H7 (cell line): ENCODE data around the gene PLXNC1. TPM values are rescaled to one million over a fixed set of nuclear protein-coding genes. Genes with fewer than 3 reads are reported as not detected.
A peak's percentile ranks its signal among the peaks of the same experiment; 100 is the strongest.

Experiments
- DNase-seq: peaks from one replicate; pipeline ENCODE4 v3.0.0; 2012
- H3K27me3 ChIP-seq: 2 replicates; pipeline ENCODE4 v1.6.0; 2011; ENCODE audit warnings: mild to moderate bottlenecking, low read length; ENCODE audit not compliant: control insufficient read depth, insufficient read depth
- H3K36me3 ChIP-seq: replicated peaks from 2 replicates; pipeline ENCODE4 v1.5.1; 2011; ENCODE audit warnings: low read length; ENCODE audit not compliant: control insufficient read depth, insufficient read depth
- H3K4me3 ChIP-seq: 2 replicates; pipeline ENCODE4 v1.5.1; 2011; ENCODE audit warnings: low read depth, mild to moderate bottlenecking, control low read depth, low read length, moderate library complexity; ENCODE audit not compliant: insufficient read depth
- total RNA-seq: library from RNA; depleted of rRNA; stranded (reverse); fragments of >200 nt; shearing (Covaris generic); gene quantifications from 2 replicates; pipeline ENCODE4 v1.2.3, GENCODE V29; 2014

The PLXNC1 gene
- total RNA-seq, 1 experiment from 2014 or later = 1.2 TPM

DNA sequence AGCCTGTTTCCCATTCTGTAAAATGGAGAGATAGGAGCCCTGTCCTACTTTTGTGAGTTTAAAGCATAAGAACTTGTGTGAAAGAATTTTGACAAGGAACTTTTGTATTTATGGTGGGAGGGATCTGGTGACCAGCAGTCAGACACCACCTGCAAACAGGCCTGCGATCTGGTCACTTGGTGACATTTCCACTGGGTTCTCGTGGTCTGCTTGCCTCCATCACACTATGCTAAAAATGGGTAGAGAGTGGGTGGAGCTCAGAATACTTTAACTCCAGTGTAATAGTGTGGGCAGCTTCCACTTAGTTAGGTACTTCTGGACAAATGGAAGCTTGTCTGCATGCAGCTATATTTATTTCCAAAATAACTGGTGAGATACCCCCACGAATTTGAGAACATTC is 26.5 kb upstream of the PLXNC1 start:
- H3K4me3 ChIP-seq = no peak overlapping the region
- H3K36me3 ChIP-seq = no peaks in the 10 kb centered on the region
- H3K27me3 ChIP-seq = no peaks in the 10 kb centered on the region
- DNase-seq = no peak

DNA sequence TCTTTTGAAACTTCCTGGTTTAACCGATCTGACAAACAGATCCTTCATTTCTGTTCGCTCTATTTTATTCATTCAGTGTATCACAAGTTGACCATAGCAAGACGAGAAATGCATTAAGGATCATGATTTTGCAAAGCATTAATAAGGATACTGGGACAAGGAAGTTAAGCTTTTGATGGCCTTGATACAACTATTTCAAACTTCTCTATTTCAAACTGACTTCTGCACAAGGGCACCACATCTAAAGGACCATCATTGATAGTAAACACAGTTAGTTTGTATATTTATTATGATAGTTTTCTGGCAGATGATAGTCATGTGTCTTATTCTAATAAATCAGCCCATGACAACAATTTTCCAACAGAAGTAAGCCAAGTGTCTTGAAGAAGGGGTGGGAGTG is 25.8 kb upstream of the PLXNC1 start:
- Histone ChIP-seq H3K36me3 (no peaks in the 10 kb centered on the region), H3K27me3 (no peaks in the 10 kb centered on the region), H3K4me3 (no peak overlapping the region)
- no peak for DNase-seq

DNA sequence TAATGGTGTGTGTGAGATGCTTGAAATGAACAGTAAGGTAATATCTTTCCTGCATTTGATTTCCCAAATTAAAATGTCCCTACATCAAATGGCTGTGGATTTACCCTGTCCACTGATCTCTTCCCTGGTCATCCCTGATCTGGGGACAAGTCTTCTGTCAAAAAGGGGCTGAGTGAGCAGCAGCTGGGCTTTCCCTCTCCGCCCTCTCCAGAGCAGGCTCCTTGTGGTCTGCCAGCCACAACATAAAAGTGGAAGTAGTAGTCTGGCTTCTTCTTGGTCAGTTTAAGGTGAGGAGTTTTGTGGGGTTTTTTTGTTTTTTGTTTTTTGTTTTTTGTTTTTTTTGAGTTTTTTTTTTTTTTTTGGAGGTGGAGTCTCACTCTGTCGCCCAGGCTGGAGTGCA is 25.2 kb upstream of the PLXNC1 start:
- Histone ChIP-seq H3K27me3 (no peaks in the 10 kb centered on the region), H3K4me3 (no peak overlapping the region), H3K36me3 (no peaks in the 10 kb centered on the region)
- DNase-seq = no peak

DNA sequence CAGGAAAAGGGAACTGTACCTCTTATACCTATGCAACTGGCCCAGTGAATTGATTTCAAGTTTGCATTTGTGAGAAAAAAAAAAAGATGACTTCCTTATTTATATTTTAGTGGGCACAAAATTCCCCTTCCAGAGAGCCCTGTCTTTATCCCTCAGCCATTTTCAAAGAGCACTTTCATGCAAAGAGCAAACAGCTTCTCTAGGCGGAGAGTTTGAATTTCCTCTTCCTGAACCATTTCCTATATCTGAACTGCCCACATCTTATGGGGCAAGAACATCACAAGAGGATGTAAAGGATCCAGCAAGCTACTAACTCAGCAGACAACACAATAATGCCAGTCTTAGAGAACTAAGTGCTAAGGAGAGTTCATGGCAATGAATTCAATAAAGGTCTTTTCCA is 22.3 kb upstream of the PLXNC1 start:
- DNase-seq = no peak
- Histone ChIP-seq H3K4me3 (no peak overlapping the region), H3K27me3 (no peaks in the 10 kb centered on the region), H3K36me3 (no peaks in the 10 kb centered on the region)

DNA sequence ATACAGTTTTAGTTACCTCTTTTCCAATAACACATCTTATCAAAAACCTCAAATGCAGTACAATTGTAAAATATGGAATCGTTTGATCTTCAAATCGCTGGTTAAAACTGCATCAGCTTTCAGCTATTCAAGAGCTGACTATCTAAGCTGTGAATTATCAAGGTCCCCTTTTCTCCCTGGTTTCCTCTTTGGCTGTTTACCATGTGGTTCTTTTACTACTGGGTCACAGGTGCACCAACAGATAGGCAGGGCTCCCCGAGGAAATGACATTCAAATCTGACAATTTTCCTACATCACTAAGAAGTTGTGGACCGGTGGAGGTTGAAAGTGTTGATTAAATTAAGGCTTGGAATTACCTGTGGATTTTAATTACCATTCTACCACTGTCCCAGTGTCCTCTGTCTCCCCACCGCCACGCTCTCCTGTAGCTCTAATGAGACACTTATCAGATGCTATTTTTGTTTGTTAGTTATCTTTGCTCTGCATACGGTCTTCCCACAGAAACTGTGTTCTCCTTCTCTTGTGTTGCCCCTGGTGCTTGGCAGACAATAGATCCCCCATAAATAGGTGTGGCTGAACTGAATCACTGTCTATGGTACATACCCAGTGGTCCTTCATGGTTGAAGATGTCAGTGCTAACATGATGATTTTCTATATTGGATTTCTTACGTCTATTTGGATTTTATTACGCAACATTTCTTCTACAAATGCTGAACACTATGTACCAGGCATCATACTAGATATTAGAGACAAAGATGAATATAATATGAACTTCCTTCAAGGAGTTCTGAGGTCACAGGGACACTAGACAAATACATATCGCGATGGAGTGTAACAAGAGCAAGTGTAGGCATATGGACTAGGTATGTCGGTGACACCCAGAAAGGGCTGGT is 20.9 kb upstream of the PLXNC1 start:
- H3K27me3 ChIP-seq = no peaks in the 10 kb centered on the region
- no peak for DNase-seq
- no peaks in the 10 kb centered on the region for H3K36me3 ChIP-seq
- H3K4me3 ChIP-seq = no peak overlapping the region

DNA sequence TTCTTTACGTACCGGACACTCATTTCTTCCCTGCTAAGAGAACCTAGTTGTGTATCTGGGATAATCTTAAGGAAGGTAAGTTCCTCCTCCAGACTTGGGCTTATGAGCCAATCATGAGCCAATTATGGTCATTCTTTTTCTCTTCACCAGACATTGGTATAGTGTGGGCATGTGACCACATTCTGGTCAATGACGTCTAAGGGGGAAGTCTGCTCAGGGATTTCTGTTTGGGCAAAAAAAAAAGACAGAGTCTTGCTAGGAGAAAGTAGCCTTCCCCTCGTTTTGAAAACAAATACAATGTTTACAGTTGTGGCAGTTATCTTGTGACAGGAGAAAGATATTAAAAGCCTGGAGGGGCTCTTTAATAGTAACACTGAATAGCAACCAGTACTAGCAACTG is 20.1 kb upstream of the PLXNC1 start:
- DNase-seq = no peak
- Histone ChIP-seq H3K36me3 (no peaks in the 10 kb centered on the region), H3K4me3 (no peak overlapping the region), H3K27me3 (no peaks in the 10 kb centered on the region)

DNA sequence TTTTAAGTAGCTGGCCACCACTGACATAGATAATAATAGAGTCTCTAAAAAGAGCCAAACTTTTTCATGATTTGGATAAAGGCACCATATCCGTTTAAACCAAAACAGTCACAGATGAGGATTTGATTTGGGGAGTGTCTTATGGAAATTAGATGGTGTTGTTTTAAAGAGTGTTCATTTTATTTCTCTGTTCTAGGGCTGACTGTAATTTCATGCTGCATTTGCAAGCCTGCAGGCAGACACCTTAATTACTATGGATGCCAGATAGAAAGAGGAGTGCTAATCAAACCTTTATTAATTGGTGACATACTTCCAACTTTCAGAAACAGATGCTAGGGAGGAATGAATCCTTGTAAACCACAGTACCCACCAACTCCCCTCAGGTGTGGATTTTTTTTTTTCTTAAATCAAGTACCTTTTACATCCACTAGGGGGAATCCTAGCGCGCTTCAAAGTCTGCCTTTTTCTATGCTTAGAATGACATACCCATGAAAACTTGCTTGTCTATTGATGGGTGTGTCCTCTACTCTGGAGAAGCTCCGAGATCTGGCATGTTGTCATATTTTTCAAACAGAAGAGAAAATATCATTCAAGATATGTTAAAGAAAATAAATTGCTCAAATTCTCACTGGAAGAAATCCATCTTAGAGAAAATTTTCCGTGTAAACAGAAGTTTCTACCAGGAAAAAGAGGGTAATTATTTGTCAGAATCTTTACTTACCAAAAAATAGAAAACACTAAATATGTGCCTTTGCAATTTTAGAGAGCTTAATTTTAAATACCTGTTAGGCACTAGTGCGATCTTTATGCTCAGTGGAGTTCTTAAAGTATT is 14.2 kb upstream of the PLXNC1 start:
- no peaks in the 10 kb centered on the region for H3K36me3 ChIP-seq
- H3K4me3 ChIP-seq = no peak overlapping the region
- peak; percentile 55 for DNase-seq
- H3K27me3 ChIP-seq = no peaks in the 10 kb centered on the region

DNA sequence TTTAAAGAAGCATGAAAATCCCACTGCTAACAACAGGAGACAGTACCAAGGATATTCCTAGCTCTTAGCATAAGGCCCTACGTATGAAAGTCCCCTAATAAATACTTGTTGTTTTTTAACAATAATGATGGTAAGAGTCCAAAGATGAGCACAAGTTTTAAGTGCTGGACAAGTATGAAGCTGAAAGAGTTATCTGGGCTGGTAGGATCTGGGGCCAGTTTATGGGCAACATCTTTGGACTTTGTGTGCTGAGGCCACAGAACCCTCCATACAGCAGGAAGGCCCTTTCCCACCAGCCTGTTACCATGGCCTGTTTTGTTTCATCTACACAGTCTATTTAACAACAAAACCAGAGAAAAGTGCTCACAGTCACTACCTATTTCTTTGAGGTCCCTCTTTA is 12.5 kb upstream of the PLXNC1 start:
- Histone ChIP-seq H3K4me3 (no peak overlapping the region), H3K27me3 (no peaks in the 10 kb centered on the region), H3K36me3 (no peaks in the 10 kb centered on the region)
- no peak for DNase-seq

DNA sequence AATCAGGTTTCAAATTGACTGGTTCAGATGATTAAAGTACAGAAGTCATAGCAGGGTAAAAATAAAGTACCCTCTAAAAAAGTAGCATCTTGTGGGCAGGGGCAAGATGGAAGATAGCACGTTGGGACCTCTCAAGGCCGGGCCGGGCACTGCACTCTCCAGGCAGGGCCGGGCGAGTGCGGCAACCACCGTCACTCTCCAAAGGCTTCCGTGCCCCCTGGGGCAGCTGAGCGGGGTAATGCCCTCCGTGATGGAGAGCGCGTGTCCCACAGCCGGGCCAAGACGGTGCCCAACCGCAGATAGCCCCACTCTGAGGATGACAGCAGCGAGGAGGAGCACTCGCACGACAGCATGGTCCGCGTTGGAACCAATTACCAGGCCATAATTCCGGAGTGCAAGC is 8.6 kb upstream of the PLXNC1 start:
- Histone ChIP-seq H3K4me3 (no peak overlapping the region), H3K27me3 (peaks cover 2% of the 10 kb centered on the region; the same call in 1 of the 2 replicates), H3K36me3 (no peaks in the 10 kb centered on the region)
- DNase-seq = peak; percentile 69

DNA sequence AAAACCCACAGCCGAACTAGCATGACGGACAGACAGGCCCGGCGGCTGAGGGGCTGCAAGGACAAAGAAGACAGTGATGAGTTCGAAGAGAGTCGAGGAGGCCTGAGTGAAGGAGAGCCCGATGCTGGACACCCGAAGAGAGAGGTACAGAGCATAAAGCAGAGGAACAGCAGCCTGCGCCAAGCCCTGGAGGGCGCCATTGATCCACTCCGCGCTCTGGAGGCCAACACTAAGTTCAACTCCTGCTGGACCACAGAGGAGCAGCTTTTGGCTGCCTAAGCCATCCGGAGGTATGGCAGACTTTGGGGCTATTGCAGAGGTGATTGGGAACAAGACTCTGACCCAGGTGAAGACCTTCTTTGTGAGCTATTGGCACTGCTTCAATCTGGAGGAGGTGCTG is 7.8 kb upstream of the PLXNC1 start:
- Histone ChIP-seq H3K36me3 (no peaks in the 10 kb centered on the region), H3K4me3 (no peak overlapping the region), H3K27me3 (peaks cover 2% of the 10 kb centered on the region)
- peak; percentile 84 for DNase-seq

DNA sequence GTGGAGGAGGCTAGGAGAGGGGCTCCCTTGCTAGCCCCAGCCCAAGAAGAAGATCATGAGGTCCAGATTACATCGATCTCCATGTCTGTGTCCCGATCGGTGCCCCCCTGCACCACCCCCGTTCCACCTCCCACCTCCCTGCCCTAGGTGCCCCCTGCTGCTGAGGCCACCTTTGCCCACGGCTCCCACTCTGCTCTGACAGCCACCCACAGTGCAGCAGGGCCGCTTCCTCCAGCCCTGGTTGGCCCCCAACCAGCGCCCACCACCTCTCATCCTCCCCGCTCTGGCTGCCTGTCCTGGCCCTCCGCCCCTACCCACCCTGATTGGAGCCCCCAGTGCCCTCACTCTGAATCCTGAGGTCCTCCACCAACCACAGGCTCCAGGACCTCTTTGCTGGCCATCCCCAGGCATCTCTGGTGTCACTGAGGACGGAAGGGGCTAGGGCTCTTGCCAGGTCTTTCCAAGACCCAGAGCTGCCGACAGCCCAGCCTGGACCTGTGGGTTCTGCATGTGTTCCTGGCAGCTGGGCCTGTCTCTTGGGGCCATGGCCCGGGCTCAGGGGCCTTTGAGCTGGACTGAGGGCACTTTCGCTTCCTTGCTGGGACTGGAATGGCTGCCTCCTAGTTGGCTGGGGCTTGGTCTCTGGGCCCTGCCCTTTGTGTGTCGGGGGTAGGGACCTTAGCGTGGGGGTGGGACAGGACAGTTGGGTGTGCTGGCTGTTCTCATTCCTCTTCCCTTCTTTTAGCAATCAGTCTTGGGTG is 7.2 kb upstream of the PLXNC1 start:
- H3K4me3 ChIP-seq = no peak overlapping the region
- DNase-seq = peak; percentile 30
- H3K27me3 ChIP-seq = peaks cover 4% of the 10 kb centered on the region
- H3K36me3 ChIP-seq = no peaks in the 10 kb centered on the region

DNA sequence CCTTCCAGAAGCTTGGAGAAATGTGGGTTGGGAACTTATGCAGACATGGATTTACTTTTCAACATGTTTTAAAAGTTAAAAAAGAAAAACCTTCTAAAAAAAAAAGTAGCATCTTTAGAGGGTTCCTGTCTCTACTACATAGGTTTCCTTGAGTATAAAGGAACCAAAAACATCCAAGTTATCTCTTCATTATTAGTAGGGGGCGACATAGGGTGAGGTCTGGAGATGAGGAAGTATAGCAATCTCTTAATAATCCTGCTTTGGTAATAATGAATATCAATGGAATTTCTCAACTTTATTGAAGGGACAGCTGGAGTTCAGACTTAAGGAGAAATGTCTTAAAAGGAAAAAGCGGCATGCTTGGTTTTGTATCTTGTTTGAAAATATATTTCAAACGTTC is 6.5 kb upstream of the PLXNC1 start:
- H3K27me3 ChIP-seq = peaks cover 11% of the 10 kb centered on the region
- no peaks in the 10 kb centered on the region for H3K36me3 ChIP-seq
- DNase-seq = no peak
- H3K4me3 ChIP-seq = no peak overlapping the region

DNA sequence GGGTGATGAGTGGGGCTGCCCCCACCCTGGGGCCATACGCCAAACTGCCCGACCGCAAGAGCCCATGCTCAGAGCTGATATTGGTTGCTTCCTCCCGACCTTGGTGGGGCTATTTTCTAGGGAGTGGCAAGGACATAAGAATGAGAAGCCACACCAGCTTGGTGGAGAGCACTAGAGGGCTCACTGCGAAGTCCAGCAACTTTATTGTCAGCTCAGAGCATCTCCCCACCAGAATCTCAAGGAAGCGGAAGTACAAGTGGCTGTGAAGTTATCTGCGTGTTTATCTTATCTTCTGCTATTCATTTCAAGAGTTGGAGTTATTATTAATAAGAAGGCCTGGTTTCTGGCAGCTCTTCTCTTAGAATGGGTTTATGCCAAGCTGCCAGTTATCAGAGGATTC is 4.9 kb upstream of the PLXNC1 start:
- DNase-seq = no peak
- H3K36me3 ChIP-seq = no peaks in the 10 kb centered on the region
- peaks cover 27% of the 10 kb centered on the region for H3K27me3 ChIP-seq
- no peak overlapping the region for H3K4me3 ChIP-seq

DNA sequence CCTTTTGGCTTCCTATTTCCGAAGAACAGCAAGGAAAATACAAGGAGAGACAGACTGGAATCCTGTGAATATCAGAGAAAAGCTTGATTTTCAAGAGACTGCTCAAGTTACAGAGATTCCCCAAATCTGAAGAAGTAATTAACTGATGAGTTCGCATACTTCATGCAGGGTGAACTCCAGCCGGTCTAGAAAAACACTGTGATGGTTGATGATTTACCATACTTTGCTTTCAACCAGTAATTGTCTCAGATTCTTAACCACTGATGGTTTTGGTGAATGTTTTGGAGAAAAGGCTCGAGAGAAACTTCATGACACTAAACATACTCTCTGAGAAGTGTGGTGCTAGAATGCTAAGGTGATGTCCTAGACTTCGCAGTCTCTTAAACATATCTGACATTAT is 4.4 kb upstream of the PLXNC1 start:
- DNase-seq = no peak
- Histone ChIP-seq H3K27me3 (peaks cover 30% of the 10 kb centered on the region), H3K36me3 (no peaks in the 10 kb centered on the region), H3K4me3 (no peak overlapping the region)
